Stimulated activated CD8-positive, alpha-beta memory T cell treated with anti-CD3 and anti-CD28 coated beads, Interleukin-7, amount 100 ng/mL, for 48 hours (primary cell): ENCODE measurements around the gene ADI1.
"Not testable (repeated sequence)": the region's sequence is repeated elsewhere in the genome, so short reads cannot be mapped to it uniquely, and the experiment has no call there.

ENCODE experiments used
- DNase-seq, 2 donors: peaks; one replicate each; pipeline ENCODE4 v3.0.0-alpha.2; 2020; ENCODE audit warnings: low read depth in 1 of 2; ENCODE audit errors: extremely low read depth in 1 of 2

Gene ADI1

DNA sequence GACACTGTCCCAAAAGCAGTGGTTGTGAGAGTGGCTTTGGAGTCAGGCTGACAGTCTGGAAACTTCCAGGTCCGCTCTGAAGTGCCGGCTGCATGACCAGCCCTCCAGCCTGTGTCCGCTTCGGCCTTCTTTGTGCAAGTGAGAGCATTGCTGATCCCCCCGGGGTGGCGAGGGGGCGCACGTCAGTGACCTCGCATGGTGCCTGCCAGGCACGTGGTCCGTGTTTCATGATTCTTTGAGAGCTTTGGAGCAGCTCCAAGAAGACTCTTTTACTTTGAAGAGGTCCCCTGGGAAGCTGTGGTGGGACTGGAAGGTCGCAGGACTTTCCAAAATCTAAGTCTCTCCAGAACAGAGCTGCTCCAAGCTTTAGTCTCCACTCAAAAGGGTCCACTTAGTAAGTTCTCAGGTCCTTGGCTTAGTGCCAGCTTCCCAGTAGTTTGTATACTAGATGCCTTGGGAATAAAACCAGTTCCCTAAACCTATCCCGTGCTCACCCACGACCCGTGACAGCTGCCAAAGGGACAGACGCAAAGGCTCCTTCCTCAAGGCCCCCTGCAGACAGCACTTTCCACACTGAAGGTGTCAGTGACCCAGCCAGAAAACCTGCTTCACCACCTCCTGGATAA is 68.8 kb downstream of the ADI1 start:
- no peak for DNase-seq

DNA sequence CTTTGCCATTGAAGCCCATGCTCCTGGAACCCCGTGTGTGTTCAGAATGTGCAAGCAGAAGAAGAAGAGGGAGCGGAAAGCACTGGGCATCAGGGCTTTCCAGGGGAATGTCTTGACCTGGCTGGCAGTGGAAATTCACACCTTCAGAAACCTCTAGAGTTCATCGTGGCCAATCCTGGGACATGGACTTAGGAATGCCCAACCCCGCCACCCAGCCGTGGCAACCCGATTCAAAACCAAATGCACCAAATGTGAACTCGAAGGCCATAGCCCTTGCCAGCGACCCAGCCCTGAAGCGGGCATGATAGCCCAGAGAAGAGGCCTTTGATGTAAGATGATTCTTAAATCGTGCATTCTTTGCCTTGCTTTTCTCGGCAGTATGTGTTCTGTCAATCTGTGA is 69.4 kb downstream of the ADI1 start:
- DNase-seq, result no peak

DNA sequence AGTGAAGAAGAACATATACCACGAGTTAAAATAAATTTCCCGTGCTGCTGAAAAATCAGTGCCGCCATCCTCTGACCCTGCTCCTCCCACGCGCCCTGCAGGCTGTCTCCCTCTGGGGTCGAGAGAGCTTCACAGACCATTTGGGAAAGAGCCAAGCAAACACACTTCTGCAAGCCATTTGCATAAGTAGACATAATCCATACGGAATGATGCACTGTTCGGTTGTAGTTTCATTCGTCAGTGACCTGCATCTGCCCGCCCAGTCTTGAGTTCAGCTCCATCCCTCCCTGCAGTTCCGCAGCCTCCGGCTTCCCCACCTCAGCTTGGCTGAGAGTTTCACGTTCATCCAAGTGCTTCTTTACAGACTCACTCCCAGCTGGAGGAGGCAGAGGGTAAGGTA is 70.2 kb downstream of the ADI1 start:
- DNase-seq, result no peak

DNA sequence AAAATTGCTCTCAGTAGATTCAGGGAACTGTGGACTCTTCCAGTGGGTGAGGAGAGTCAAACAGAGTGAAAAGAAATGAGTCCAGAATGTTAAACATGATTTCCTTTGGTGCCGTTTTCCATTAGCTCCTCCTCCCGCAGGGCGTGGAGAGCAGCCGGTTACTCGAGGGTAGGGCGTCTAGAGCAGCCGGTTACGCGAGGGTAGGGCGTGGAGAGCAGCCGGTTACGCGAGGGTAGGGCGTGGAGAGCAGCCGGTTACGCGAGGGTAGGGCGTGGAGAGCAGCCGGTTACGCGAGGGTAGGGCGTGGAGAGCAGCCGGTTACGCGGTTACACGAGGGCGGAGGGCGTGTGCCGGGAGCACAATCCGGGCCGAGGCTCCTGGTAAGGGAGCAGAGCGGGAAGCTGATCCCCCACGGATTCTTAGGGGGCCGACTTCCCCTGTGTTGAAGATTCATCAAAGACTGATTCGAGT is 70.9 kb downstream of the ADI1 start:
- not testable (repeated sequence) for DNase-seq

DNA sequence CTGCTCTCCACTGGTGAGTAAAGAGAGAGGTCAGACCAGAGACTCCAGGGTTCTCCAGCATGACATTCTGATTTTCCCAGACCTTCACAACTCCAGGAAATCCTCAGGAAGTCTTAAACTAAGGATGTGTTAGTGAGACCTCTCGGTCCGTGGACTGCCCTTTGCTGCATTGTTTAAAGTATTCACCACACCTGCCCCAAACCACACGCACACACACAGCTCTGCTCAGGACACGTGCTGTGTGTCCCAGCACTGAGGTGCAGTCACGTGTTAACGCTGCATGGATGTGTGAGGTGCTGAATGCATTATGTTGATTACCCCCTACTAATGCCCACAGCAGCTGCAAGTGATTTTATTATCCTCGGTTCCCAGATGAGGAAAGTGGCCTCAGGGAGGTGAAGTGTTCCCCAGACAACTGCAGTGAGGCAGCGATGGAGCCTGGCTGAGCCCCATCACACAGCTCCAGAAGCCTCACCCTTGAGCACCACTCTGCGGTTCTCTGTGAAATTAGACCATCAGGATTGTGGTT is 71.5 kb downstream of the ADI1 start:
- DNase-seq, result no peak
